Keratinocyte (primary cell): ENCODE data around the gene PTBP3.

Experiments
- EZH2 ChIP-seq: IDR thresholded peaks from one replicate; pipeline ENCODE4 v1.6.1; 2012; ENCODE audit warnings: inconsistent platforms, mild to moderate bottlenecking, low read length, moderate library complexity
- TF ChIP-seq, protein P1 (sequence below), 3 experiments: IDR thresholded peaks in 1 of 3; conservative IDR thresholded peaks in 1 of 3; optimal IDR thresholded peaks in 1 of 3; 2 replicates in 2 of 3; 3 replicates in 1 of 3; pipeline versions ENCODE3 to v1.5.1; 2011; ENCODE audit warnings: low read length in 3 of 3, mild to moderate bottlenecking in 3 of 3, moderate library complexity in 2 of 3, control low read depth in 1 of 3, inconsistent platforms in 1 of 3; ENCODE audit not compliant: insufficient read depth in 2 of 3; ENCODE audit errors: extremely low read depth in 1 of 3

DNA sequence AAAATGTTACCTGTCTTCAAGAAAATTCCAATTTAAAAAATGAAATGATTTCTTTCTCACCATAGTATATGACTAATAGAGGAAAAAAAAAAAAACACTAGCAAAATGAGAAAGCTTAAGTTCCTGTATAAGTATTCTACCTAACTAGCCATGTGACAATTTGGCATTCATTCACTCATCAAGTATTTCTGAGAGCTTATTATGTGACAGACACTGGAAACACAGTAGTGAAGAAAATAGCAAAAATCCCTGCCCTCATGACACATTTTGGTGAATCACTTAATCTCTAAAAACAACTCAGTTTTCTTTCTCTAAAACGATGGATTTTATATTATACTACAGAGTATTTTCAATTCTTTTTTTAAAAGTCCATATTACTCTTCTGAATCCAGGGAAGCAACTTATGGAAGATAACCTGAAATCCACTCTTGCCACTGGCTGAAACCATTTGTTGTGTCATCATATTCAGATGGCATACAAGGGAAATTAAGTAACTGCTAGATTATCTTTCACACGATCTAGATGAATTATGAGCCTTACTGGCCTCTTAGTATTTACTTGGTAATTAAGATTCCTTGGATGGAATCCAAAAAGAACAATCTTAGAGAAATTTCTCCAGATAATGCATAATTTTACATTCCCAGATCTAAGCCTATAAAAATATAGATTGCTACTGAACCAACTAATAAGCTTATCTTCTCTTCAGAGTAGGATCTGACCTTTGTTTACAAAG is 5.5 kb downstream of the PTBP3 start:
- TF ChIP-seq, protein P1, sequence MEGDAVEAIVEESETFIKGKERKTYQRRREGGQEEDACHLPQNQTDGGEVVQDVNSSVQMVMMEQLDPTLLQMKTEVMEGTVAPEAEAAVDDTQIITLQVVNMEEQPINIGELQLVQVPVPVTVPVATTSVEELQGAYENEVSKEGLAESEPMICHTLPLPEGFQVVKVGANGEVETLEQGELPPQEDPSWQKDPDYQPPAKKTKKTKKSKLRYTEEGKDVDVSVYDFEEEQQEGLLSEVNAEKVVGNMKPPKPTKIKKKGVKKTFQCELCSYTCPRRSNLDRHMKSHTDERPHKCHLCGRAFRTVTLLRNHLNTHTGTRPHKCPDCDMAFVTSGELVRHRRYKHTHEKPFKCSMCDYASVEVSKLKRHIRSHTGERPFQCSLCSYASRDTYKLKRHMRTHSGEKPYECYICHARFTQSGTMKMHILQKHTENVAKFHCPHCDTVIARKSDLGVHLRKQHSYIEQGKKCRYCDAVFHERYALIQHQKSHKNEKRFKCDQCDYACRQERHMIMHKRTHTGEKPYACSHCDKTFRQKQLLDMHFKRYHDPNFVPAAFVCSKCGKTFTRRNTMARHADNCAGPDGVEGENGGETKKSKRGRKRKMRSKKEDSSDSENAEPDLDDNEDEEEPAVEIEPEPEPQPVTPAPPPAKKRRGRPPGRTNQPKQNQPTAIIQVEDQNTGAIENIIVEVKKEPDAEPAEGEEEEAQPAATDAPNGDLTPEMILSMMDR (optimal IDR thresholded peaks at IDR 0.05 in 1 of 3, IDR thresholded peaks at IDR 0.05 in 1 of 3, conservative IDR thresholded peaks at IDR 0.05 in 1 of 3; ENCODE audit: extremely low read depth in 1 of 3, insufficient read depth in 2 of 3, low read length in 3 of 3) = no peak
- no peak for TF ChIP-seq EZH2
